Fibroblast of the aortic adventitia (primary cell): ENCODE measurements around the gene LUZP1. TPM values are rescaled to one million over a fixed set of nuclear protein-coding genes. Genes with fewer than 3 reads are reported as not detected.

Source experiments
- DNase-seq: peaks from one replicate; pipeline ENCODE4 v3.0.0-alpha.2; 2010; ENCODE audit warnings: low read depth
- H3K4me3 ChIP-seq: 2 replicates; pipeline ENCODE4 v1.5.1; 2011; ENCODE audit warnings: low read depth, mild to moderate bottlenecking, control low read depth, low read length, moderate library complexity
- total RNA-seq: library from RNA; depleted of rRNA; stranded (reverse); fragments of >200 nt; gene quantifications from 2 replicates; pipeline ENCODE4 v1.2.3, GENCODE V29; 2012; ENCODE audit warnings: low replicate concordance
- TF ChIP-seq, protein P1 (sequence below): IDR thresholded peaks from 2 replicates; pipeline ENCODE4 v1.5.1; 2011; ENCODE audit warnings: mild to moderate bottlenecking, low read length, control low read depth, inconsistent platforms; ENCODE audit not compliant: insufficient read depth

LUZP1 gene
- total RNA-seq, 1 donor, result 26.2 TPM

DNA sequence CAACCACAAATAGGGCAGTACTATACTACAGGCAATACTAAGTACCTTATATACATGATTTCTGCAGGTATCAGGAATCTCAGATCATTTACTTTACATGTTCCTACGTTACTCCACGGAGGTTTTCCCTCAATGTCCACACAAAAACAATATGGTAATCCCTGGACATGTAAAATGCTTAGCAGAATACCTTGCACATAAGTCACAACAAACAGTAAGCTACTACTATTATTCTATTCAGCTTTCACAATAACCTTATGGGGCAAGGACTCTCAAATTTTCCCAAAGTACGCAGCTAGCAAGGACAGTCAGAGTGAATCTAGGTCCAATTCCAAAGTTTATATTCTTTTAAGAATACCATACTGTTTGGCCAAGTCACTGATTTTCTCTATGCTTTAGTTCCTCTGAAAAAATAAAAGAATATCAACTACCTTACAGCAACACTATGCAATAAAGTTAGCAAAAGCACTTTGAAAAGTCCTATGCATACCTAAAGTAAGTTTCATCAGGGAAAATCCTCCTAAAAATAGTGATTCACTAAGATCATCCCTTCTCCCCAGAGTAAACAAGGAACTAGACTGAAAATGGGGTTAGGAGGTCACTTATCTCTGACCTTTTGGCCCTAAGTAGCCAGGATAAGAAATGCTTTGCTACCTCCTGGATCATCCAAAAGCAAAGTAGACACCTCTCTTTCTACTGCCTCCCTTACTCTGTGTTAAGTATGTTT, 67.4 kb downstream of the LUZP1 start:
- TF ChIP-seq, protein P1, sequence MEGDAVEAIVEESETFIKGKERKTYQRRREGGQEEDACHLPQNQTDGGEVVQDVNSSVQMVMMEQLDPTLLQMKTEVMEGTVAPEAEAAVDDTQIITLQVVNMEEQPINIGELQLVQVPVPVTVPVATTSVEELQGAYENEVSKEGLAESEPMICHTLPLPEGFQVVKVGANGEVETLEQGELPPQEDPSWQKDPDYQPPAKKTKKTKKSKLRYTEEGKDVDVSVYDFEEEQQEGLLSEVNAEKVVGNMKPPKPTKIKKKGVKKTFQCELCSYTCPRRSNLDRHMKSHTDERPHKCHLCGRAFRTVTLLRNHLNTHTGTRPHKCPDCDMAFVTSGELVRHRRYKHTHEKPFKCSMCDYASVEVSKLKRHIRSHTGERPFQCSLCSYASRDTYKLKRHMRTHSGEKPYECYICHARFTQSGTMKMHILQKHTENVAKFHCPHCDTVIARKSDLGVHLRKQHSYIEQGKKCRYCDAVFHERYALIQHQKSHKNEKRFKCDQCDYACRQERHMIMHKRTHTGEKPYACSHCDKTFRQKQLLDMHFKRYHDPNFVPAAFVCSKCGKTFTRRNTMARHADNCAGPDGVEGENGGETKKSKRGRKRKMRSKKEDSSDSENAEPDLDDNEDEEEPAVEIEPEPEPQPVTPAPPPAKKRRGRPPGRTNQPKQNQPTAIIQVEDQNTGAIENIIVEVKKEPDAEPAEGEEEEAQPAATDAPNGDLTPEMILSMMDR, result no peak
- DNase-seq, result peak; percentile 49
- H3K4me3 ChIP-seq, result no peak overlapping the region

DNA sequence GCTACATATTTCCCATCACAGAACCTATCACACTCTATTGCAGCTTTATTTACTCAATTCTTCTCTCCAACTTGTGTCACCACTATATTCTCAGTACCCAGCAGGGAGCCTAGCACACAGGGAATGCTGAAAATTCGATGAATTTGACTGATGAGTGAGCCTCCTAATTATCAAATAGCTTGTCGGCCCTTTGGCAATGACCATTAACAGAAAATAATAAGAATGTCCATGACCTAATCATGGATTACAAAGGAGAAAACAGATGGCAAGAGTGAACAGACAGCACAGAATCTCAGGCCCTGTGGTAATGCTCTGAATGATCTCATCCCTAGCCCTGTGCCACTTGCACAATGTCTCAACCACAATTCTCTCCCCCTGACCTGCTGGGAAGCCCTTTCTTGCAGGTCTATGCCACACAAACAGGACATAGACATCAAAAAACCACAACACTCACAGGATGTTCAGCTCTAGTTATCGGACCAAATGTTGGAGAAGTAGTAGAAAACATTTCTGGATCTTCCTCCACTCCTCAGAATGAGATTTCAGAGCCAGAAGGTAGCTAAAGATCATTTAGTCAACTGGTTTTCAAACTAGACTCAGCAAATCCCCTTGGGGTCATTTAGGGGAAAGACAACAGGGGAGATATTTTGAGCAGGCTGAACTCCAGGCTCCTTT, 68.4 kb downstream of the LUZP1 start:
- H3K4me3 ChIP-seq, result no peak overlapping the region
- DNase-seq, result peak; percentile 84
- TF ChIP-seq, protein P1, result no peak

DNA sequence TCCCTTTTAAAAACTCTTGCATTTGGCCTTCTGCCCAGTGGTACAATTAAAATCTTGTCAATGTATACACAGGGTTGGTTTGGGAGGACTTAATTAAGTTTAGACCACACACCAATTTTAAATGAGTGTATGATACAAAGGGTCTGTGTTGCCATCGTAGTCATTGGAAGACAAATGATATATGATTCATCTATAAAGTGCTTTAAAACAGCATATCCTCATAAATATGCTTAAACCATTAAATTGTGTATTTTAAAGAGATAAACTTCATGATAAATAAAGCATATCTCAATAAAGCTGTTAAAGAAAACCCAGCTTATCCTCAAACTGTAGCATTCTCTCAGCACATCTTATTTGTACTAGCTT, 69.5 kb downstream of the LUZP1 start:
- TF ChIP-seq, protein P1, result no peak
- H3K4me3 ChIP-seq, result no peak overlapping the region
- no peak for DNase-seq

DNA sequence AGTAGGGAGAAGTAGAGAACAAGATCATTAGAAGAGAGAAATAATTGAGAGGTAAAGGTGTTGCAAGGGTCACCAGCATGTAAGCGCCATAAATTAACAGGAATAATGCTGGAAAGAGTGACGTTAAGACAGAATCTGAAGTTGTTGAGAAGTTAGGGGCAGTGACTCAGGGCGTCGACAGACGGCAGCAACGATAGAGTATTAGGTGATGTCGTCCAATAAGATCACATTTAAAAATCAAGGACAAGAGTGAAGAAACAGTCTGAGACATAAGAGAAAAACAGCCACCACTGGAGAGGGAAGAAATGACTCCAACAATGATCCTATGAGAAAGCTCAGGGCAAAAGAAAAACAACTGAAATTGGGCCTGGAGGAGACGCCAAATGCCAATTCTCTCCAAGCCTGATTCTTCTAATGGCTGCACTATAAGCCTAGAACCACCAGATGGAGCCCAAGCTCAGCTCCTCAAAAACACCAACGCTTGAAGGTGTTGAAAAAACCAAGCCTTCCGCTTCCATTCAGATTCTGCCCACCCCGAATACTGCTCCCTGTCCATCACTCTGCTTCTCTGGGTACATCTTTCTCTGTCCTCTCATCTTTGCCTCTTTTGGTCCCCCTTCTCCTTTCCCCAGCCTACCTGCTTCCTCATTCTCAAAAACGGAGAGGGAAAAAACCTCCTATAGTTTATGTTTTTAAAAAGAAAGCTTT, 70.0 kb downstream of the LUZP1 start:
- TF ChIP-seq, protein P1, result peak; percentile 97
- DNase-seq, result peak; percentile 89
- H3K4me3 ChIP-seq, result peak overlapping the region; percentile 3

DNA sequence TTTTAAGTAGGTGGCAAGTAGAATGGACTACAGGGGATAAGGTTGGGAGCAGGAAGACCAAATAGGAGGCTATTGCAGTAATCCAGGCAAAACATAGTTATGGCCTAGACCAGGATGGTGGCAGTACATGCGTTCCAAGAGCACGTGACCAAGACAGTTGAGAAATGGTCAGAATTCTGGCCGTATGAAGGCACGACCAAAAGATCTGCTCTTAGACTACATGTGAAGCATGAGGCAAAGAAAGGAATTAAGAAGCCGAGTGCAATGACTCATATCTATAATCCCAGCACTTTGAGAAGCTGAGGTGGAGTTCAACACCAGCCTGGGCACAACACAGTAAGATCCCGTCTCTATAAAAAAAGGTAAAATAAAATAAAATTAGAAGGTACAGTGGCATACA, 71.3 kb downstream of the LUZP1 start:
- no peak for DNase-seq
- TF ChIP-seq, protein P1, result no peak

DNA sequence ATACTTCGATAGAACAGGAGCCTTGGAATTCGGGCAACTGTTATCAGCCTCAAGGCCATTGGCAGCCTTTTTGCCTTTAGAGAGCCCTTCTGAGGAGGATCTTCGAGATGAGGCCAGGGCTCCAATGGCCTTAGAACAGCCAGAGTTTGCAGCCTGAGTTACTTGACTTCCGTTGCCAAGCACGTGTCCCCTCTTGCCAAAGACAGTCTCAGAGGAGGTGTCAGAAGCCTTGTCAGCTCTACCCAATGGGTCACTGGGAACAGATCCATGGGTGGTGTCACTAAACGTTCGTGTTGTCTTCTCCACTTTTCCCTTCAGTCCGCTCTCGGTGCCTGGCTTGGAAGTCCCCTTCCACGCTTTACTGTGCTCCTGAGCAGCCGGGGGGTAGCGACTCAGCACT, 76.2 kb downstream of the LUZP1 start:
- no peak for DNase-seq
- TF ChIP-seq, protein P1, result no peak

More for the DNA sequence above, 71.3 kb downstream of the LUZP1 start:
- H3K4me3 ChIP-seq, result no peak overlapping the region

More for the DNA sequence above, 76.2 kb downstream of the LUZP1 start:
- no peak overlapping the region for H3K4me3 ChIP-seq
